ENCODE measurements around the gene MARCHF10. TPM values are rescaled to one million over a fixed set of nuclear protein-coding genes. Genes with fewer than 3 reads are reported as not detected.

Gene MARCHF10
- total RNA-seq, 1 donor from 2014 or later = 0.60 TPM

DNA sequence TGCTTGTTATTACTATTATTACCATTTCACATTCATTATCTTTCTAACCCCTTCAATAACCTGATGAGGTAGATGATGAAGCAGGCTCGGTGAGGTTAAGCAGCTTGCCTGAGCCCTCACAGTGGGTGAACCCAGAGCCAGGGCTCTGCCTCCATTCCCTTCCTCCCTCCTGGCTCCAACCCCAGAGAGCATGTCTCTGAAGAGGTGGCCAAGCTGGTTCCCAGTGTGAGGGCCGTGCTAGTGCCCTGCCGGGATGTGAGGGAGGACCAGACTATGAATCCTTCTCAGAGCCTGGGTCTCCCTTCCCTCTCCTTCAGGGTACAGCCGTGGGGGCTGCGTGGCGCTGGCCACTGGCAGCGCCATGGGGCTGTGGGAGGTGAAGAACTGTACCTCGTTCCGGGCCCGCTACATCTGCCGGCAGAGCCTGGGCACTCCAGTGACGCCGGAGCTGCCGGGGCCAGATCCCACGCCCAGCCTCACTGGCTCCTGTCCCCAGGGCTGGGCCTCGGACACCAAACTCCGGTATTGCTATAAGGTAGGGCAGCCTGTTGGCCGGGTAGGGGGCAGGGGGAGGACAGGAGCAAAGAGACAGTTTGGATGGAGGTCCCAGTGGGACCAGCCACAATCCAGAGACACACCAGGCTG lies 131.0 kb downstream of the MARCHF10 start:
- no peak for DNase-seq (ENCODE audit: low read depth)

DNA sequence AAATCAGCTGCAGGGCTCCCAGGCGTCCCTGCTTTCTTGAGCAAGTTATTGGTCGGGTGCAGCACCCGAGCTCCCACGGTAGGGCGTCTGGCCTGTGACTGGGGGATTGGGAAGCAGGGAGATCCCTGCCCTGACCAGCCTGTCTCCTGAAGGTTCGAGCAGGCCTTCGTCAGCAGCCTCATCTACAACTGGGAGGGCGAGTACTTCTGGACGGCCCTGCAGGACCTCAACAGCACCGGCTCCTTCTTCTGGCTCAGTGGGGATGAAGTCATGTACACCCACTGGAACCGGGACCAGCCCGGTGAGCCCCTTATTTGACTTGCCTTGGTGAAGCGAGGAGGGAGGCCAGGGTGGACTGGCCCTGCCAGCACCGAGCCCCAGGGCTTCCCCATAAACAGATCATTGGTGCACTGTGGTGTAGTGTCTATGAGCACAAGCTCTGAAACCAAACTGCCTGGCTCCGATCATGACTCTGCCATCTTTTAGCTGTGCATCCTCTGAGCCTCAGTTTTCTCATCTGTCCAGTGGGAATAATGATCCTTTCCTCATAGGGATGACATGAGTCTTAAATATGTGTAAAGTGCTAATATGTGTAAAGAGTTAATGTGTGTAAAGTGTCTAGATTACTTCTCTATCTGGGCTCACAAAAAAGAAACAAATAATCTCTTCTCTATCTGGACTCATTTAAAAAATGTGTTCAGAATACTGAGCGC lies 131.7 kb downstream of the MARCHF10 start:
- DNase-seq (ENCODE audit: low read depth) = no peak

DNA sequence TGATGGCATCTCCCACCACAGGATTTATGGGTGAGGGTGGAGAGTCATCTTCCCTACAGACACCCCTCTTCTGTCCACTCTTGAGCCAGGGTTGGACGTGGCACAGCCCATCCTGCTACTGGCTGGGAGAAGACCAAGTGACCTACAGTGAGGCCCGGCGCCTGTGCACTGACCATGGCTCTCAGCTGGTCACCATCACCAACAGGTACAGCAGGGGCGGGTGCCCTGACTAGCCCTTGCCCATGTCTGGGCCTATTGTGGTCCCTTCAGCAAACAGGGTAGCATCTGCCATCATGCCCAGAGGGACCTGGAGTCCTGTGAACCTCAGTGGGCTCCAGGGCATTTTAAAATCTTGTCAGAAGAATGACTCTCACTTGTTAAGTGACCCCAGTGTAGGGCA lies 132.4 kb downstream of the MARCHF10 start:
- no peak for DNase-seq (ENCODE audit: low read depth)

DNA sequence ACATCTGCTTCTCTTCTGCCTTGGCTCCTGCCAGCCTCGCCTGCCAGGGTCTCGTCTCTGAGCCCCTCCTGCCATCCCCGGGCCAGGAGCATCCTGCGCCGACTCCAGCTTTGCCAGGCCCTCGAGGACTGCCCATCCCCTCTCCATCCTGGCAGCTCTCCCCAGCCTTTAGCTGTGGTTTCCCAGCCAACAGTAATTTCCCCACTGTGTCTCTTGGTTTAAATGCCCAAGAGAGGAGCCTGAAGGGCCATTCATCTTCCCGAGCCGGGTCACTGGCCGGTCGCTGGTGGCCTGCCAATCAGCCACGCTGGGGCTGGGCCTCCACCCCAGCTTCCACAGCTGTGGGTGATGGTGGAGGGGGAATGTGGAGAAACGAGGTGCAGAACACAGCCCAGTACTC lies 132.9 kb downstream of the MARCHF10 start:
- no peak for DNase-seq (ENCODE audit: low read depth)

DNA sequence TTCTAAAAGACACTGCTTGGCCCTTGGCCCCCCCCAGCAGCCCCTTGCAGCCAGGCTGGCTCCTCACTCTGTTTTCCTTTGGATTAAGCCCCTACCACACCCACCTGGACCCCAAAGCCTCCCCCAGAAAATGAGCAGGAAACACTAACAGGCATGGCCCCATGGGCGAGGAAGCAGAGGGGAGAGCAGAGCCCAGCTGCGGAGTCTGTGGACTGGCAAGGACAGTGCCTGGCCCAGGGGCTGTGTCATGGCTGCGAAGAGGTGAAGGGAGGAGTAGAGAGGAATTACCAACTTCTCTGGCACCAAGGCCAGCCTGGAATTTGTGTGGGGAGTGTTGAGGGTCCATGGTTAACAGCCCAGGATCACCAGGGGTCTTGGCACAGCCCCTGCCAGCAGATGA lies 133.3 kb downstream of the MARCHF10 start:
- no peak for DNase-seq (ENCODE audit: low read depth)

DNA sequence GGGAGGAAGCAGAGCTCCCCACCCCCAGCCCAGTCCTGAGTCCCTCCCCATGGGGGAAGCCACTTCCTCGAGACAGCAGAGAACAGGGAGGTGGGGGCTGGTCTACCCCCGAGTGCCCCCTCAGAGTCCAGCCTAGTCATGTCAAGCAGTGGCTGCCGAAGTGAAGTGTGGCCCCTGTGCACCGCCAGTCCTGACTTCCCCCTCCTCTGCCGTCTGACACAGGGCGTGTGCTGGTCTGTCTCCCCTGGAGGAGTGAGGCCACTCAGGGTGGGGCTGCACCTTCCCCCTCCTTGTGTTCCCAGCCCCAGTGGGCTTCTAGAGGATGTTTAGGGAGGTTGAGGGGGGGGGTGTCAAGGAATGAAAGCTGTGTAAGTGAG lies 133.8 kb downstream of the MARCHF10 start:
- DNase-seq (ENCODE audit: low read depth) = no peak

DNA sequence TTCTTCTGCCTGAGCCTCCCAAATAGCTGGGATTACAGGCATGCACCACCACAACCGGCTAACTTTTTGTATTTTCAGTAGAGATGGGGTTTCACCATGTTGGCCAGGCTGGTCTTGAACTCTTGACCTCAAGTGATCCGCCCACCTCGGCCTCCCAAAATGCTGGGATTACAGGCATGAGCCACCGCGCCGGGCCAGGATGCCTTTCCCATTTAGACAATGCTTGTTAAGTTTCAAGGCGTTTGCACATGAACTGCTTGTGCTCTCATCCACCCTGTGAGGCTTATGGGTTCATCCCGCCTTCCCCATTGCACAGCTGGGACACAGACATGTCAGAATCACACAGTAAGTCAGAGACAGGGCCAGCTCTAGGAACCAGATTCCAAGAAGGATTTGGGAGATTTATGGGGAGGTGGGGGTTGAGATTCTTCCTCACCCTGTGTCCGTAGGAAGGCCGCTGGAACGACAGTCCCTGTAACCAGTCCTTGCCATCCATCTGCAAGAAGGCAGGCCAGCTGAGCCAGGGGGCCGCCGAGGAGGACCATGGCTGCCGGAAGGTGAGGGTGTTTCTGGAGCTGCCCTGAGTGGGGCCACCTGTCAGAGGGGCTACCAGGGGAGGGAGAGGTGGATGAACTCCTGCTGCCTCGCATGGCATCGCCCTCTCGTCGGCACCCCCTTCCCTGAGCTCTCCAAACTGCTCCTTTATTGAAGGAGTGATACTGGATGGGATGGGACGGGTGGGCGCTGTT lies 134.3 kb downstream of the MARCHF10 start:
- no peak for DNase-seq (ENCODE audit: low read depth)

DNA sequence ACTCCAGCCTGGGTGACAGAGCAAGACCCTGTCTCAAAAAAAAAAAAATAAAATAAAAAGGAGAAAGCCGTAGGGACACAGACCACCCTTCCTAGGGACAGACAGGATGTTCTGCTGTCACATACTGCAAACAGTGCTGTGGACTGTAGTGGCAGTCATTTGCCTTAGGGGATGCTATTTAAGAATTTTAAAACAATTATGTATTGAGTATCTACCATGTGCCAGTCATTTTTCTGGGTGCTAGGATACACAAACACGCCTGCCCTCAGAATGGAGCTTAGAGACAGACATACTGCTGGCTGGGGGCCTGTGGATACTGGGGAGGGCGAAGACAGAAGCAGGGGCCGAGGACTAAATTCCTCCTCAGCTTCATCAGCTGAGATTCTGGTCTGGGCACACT lies 135.2 kb downstream of the MARCHF10 start:
- no peak for DNase-seq (ENCODE audit: low read depth)

DNA sequence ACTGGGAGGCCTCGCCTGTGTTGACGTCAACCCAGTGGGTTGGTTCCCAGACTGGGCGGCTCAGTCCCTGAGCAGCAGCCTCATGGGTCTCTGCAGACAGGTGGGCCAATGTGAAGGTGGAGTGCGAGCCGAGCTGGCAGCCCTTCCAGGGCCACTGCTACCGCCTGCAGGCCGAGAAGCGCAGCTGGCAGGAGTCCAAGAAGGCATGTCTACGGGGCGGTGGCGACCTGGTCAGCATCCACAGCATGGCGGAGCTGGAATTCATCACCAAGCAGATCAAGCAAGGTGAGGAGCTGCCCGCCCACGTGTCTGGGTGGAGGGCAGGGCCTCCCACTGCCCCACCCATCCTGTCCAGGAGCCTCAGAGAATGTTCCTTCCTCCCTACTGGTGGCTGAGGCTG lies 136.6 kb downstream of the MARCHF10 start:
- no peak for DNase-seq (ENCODE audit: low read depth)

DNA sequence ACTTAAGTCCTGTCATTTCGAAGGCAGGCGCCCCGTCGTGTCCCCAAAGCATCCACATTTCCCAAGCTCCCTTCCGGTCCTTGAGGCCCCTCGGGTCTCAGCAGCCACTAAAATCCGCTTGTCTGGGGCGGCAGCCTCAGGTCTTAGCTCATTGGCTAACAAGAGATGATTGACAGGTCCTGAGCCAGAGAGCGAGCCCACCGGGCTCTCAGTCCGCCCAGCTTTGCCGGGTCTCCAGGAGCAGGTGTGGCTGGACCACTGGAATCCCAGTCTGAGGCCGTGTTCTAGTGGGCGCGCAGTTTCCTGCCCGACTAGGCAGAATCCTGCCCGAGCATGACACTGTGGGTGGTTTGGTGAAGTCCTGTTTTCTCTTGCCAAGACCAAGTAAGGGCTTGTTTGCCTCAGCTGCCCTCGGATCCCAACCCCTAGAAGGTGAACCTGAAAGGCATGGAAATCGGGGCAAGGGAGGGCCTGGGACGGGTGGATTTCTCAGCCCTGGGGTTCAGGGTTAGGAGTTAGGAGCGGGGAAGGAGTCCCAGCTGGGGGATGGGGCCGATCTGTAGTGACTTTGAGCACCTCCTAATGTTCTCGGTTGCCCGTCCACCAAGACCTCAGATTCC lies 137.8 kb downstream of the MARCHF10 start:
- no peak for DNase-seq (ENCODE audit: low read depth)

DNA sequence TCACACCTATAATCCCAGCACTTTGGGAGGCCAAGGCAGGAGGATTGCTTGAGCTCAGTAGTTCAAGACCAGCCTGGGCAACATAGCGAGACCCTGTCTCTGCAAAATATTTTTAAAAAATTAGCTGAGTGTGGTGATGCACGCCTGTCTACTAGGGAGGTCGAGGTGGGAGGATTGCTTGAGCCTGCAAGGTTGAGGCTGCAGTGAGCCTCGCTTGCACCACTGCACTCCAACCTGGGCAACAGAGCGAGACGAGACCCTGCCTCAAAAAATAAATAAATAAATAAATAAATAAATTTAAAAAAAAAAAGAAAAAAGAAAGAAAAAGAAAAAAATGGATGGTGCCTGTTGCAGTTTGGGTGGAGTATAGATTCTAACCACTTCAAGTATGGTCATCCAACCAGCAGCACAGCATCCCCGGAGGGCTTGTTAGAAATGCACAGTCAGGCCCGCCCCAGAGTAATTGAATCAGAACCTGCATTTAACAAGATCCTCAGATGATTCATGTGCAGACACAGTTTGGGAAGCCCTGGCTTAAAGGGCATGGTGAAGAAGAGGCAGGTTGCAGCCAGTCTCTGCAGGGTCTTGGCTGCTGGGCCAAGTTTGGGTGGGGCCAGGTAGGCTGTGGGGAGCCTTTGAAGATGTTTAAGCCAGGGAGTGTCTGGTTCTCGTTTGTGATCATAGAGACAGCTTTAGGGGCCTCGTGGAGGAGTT lies 139.9 kb downstream of the MARCHF10 start:
- peak; percentile 50 for DNase-seq (ENCODE audit: low read depth)

DNA sequence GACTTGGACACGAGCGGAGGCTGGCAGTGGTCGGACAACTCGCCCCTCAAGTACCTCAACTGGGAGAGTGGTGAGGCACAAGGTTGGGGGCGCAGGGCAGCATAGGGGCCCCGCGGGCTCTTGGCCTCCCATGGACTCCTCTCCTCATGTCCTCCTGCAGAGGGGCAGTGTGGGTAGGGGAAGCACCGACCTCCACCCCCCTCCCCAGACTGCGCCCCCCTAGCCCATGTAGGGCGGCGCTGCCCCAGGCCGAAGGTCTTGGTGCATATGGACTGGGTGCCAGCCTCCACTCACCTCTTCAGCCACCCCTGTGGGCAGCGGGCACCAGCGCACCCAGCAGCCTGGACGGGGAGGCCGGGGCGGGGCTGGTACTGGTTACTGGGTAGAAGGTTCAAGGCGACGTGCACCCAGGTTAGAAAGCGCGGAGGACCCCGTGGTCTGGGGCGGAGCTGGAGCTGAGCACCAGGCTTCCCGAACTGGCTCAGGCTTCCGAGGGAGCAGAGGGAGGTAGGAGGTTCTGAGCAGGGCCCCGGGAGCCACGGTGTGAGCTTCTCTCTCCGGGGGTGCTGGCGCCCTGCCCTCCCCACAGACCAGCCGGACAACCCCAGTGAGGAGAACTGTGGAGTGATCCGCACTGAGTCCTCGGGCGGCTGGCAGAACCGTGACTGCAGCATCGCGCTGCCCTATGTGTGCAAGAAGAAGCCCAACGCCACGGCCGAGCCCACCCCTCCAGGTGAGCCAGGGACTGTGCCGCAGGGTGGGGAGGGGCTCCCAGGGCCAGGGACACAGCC lies 141.1 kb downstream of the MARCHF10 start:
- DNase-seq (ENCODE audit: low read depth) = no peak

DNA sequence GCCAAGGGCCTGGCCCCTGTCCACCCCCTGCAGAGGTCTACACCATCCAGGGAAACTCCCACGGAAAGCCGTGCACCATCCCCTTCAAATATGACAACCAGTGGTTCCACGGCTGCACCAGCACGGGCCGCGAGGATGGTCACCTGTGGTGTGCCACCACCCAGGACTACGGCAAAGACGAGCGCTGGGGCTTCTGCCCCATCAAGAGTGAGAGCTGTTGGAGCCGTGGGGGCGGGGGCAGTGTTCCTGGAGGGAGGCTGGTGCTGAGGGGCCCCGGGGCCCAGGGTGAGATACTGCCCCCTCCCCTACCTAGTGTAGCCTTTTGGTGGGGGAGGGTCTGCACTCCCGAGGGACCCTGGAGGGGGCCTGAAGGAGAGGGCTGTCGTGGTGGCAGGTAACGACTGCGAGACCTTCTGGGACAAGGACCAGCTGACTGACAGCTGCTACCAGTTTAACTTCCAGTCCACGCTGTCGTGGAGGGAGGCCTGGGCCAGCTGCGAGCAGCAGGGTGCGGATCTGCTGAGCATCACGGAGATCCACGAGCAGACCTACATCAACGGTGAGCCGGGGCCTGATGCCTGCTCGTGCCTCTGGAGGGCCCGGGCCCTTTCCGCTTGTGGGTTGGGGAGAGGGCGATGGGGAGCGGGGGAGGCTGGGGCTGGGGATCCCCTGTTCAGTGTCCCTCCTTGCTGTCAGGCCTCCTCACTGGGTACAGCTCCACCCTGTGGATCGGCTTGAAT lies 141.9 kb downstream of the MARCHF10 start:
- DNase-seq (ENCODE audit: low read depth) = no peak

DNA sequence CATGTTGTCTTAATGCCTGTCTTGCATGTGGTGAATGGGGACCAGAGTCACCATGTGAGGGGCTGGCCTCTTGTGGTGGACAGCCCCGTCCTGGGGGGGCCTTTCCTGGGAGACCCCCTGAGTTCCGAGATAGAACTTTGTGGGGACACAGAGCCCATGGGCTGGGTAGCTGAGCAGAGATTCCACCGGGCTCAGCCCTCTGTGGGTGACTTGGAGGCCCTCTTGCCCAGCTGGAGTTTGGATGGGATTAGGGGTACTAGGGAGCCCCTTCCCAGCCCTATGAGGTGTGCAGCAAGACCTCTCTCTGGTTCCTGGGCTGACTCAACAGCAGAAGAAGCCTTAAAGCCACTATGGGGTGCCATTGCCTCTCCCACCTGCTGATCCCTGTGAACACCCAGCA lies 142.5 kb downstream of the MARCHF10 start:
- no peak for DNase-seq (ENCODE audit: low read depth)

DNA sequence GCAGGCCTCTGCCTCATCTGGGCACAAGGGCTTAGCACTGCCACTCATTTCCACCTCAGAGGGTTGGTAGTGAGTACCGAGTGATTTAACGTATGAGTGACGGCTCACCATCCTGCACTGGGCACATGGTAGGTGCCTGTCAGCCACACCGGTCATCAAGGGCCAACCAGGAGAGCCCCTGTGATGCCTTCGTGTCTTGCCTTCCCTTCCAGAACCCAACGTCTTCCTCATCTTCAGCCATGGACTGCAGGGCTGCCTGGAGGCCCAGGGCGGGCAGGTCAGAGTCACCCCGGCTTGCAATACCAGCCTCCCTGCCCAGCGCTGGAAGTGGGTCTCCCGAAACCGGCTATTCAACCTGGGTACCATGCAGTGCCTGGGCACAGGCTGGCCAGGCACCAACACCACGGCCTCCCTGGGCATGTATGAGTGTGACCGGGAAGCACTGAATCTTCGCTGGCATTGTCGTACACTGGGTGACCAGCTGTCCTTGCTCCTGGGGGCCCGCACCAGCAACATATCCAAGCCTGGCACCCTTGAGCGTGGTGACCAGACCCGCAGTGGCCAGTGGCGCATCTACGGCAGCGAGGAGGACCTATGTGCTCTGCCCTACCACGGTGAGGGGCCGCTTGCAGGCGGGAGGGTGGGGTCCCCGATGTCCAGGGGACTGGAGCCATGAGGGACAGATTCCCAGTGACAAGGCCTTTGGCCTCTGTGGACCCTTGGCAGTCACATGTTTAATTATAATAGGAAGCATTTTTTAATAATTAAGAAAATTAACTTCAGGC lies 143.6 kb downstream of the MARCHF10 start:
- DNase-seq (ENCODE audit: low read depth) = no peak

DNA sequence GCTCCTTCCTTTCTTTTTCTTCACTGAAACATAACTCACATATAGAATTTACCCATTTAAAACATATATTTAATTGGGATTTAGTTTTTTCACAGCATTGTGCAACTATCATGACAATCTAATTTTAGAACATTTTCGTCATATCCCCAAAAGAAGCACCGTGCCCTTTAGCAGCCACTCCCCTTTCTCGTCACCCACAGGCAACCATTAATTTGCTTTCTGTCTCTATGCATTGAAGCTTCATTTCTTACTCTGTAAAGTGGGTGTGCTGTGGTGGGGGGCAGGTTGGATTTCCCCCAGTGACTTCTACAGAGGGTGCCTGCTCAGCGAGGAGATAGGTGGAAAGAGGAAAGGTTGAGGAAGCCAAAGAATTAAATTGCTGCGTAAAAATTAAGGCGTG lies 144.8 kb downstream of the MARCHF10 start:
- no peak for DNase-seq (ENCODE audit: low read depth)

DNA sequence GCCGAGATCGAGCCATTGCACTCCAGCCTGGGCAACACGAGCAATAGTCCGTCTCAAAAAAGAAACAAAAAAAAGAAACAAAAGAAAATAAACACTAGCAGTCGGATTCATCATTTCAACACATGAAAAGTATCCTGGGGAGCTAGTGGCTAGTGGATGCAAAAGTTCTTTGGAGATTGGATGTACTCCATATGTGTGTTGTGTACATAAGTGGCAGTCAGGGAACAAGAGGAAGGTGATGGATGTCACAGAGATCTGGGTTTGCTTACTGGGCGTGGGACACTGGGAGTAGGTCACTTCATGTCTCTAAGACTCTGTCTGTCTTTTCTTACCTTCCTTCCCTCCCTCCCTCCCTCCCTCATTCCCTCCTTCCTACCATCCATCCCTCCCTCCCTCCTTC lies 145.3 kb downstream of the MARCHF10 start:
- no peak for DNase-seq (ENCODE audit: low read depth)

DNA sequence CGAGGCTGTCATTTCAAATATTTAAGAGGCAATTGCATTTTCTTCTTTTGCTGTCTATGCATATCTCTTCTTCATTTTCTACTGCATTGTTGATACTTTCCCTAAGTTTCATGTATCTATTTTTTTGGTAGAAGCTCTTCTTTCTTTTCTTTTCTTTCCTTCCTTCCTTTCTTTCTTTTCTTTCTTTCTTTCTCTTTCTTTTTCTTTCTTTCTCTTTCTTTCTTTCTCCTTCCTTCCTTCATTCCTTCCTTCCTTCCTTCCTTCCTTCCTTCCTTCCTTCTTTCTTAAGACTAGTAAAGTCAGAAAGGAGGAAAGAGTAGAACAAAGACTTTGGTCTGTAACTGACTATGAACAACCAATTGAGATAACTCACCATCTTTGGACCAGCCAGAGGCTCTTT lies 146.8 kb downstream of the MARCHF10 start:
- no peak for DNase-seq (ENCODE audit: low read depth)

DNA sequence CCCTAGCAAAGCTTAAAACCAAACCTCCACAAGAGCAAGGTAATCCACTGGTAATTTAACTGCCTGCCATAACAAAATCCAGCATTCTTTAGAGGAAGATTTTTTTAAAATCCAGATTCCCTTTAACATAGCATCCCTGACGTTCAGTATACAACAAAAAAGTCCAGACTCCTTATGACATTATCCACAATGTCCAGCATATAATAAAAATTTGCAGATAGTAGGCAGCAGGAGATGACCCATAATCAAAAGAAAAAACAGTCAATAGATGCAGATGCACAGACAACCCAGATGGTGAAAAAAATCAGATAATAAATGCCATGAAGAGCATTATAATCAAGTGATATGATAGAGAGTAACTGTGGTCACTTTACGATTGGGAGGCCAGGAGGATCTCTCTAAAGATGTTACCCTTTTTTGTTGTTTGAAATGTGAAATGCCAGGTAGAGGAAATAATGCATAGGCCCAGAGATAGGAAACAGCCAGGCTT lies 147.4 kb downstream of the MARCHF10 start:
- DNase-seq (ENCODE audit: low read depth) = no peak
